Ramos (cell line): ENCODE data around the gene ZNF777.
"Not testable (repeated sequence)": the region's sequence is repeated elsewhere in the genome, so short reads cannot be mapped to it uniquely, and the experiment has no call there.

Experiments used
- in situ Hi-C: fragments of 300-500 bp; cut with MboI; formaldehyde crosslinking; loops from one replicate; pipeline ENCODE4 v1.14.3; 2022; ENCODE audit warnings: low sequenced_read_pairs; ENCODE audit not compliant: unreplicated experiment

The ZNF777 gene

DNA sequence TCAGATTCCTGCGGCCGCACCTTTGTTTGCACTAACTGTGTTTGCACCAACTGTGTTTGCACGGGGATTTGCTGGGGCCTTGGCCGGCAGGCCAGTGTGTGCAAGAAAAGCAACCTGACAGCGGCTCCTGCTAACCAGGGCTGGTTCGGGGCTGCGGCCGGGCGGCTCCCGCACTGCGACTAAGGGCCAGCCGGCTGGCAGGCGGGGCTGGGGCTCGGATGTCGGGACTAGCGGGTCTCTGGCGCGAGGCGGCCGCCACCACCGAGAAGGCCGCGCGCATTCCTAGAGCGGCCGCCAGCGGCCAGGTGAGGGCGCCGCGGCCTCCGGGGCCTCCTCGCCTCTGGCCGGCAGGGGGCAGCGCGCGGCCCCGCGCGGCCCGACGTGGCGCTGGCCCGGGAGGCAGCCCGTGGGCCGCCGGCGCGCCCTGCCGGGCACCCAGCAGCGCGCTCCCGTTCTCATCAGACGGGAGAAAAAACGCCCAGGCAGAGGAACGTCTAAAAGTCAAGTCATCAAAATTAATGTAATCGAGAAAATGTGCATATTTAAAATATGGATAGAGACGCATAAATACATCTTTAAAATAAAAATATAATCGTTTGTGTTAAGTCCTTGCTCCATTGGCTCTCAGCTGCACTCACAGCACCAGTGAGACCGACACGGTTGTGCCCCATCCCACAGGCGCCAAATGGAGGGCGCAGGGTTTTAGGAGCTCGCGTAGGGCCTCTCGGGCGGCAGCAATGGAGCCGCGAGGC lies 38.5 kb downstream of the ZNF777 start:
- in situ Hi-C loops: no loop called here

GRCh38 chr7:149420006-149420405 lies 40.9 kb downstream of the ZNF777 start:
- in situ Hi-C loops: no loop called here

DNA sequence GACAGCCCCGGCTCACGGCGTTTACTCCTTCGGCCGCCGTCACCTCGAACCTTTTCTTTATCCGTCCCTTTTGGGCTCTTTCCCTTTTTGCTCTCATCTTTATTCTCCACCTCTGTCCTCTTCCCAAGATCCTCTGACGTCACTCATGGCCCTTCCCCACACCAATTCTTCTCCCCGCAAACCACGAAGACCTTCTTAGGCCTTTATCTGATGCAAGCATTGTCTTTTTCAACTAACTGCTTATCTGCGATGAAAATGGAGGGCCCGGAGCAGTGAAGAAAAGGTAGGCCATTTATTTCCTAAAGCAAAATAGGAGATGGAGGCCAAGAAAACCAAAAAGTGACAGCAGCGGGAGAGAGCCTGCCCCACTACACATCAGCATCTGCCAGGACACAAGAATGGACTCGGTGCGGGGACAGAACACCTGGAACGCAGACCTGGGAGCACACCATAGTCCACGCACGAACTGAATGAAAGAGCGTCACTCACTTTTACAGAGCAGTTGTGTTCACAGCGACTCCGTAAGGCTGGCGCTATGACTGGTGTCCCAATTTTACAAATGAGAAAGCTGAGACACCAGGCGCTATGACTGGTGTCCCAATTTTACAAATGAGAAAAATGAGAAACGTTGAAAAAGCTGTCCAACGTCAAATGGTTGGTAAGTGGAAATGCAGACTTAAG lies 45.3 kb downstream of the ZNF777 start:
- in situ Hi-C loops: no loop called here

- in situ Hi-C loops: no loop called here
Observed at GRCh38 chr7:149414745-149415390, 46.0 kb downstream of the ZNF777 start.

- in situ Hi-C loops: no loop called here
Observed at GRCh38 chr7:149414171-149414570, 46.7 kb downstream of the ZNF777 start.

GRCh38 chr7:149413083-149413482 lies 47.8 kb downstream of the ZNF777 start:
- in situ Hi-C loops: not testable (repeated sequence)

GRCh38 chr7:149409895-149410294 lies 51.0 kb downstream of the ZNF777 start:
- in situ Hi-C loops: no loop called here

DNA sequence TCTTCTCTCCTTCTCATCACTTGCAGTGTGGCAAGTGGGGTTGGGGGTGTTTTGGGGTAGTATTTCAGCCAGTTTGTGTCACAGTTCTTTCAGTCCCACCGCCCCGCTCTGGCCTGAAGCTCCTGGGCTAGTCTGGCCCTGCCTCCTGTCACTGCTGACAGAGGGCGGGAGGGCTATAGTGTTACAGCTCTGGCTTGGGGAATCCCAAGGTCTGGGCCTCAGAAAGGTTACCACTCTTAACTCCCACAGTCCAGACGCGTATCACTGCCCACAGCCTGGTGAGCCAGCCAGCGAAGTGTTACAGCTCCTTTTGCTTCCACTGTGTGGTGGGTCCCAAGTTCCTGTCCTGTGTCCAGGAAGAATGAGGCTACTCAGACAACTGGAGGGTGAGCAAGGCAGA lies 56.0 kb downstream of the ZNF777 start:
- in situ Hi-C loops: no loop called here

- in situ Hi-C loops: no loop called here
Observed at GRCh38 chr7:149404396-149404795, 56.5 kb downstream of the ZNF777 start.

GRCh38 chr7:149398195-149398820 lies 62.6 kb downstream of the ZNF777 start:
- in situ Hi-C loops: no loop called here

GRCh38 chr7:149397470-149398043 lies 63.3 kb downstream of the ZNF777 start:
- in situ Hi-C loops: no loop called here

GRCh38 chr7:149388550-149389335 lies 72.1 kb downstream of the ZNF777 start:
- in situ Hi-C loops: not testable (repeated sequence)

DNA sequence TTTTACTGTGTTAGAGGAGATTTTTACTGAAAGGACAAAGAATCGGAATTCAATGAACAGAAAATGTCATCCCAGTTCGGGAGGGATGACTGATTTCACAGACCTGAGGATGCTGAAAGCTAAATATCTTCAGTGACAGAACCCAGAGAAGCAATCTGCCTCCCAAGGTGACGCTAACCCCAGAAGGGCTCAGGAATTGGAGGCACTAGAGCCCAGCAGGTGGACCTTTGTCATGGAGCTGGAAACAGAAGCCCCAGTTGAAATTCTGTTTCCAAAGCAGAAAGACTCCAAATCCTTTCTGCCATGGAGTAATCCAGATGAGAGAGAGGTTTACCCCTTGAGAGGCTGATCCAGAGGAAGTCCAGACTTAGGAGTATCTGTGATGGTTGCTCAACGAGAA lies 74.3 kb downstream of the ZNF777 start:
- in situ Hi-C loops: not testable (repeated sequence)

DNA sequence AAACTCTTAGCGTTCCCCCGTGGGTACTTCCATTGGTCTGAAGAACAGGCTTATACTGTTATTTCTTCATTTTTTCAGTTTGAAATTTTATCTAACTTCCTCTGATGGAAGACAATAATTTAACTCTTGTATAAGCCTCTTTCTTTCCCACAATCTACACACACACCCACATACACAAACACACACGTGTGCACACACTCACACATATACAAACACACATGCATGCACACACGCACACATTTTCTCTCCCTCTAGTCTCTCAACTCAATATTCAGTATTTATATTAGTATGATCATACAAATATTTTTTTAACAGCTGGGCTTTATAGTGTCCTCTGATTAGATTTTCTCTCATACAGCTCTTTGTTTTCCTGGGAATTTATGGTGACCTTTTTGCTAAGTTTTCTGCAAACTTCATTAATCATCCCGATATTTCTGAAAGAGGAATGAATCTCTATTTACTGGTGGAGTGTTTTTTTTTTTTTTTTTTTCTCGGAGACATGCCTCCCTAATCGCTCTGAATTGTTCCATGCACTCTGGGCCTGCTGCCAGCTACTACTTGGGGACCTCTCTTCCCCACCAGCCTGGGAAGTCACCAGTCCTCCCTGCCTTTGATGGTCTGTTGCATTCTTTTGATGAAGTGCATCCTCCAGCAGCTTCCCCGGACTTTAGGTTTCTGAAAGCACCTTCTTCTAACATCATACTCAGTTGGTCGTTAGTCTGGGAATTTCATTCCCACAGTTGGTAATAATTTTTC lies 75.5 kb downstream of the ZNF777 start:
- in situ Hi-C loops: no loop called here
